Measurements from ENCODE around the gene DHRS13.

GRCh38 chr17:28860363-28860808 lies 42.5 kb downstream of the DHRS13 start:
- TF ChIP-seq CTCF (IDR thresholded peaks at IDR 0.05; ENCODE audit: low read length) = no peak
- TF ChIP-seq EZH2phosphoT487 (IDR thresholded peaks at IDR 0.05; ENCODE audit: low read length) = no peak
- TF ChIP-seq EZH2 (optimal IDR thresholded peaks at IDR 0.05; ENCODE audit: low read depth, low read length) = no peak

All from MM.1S (cell line).